HUDEP-2 (cell line): ENCODE results near the gene PRPF40B.
"Not testable (repeated sequence)": the region's sequence is repeated elsewhere in the genome, so short reads cannot be mapped to it uniquely, and the experiment has no call there.

Experiments
- DNase-seq, 76 experiments: peaks; one replicate each; lab custom pipeline; 2025; ENCODE audit not compliant: unreplicated experiment in 76 of 76; lab: John Stamatoyannopoulos, UW

PRPF40B gene

GRCh38 chr12:49623142-49623904 lies at the start of gene PRPF40B:
PRPF40B (plus strand) TSS chr12:49623561; CDS start chr12:49623591, 30 bp downstream.
- peak in 73 of 76 experiments; percentile 32 to 90 (median 77) for DNase-seq

- DNase-seq = peak in 5 of 76 experiments; percentile 7 to 28 (median 10)
These were observed 45.6 kb upstream of the PRPF40B start for GRCh38 chr12:49577589-49578315.

- no peak for DNase-seq
These were observed 44.8 kb upstream of the PRPF40B start for GRCh38 chr12:49578471-49579112.

GRCh38 chr12:49580572-49581535 lies 42.5 kb upstream of the PRPF40B start:
- peak in 51 of 76 experiments; percentile 2 to 59 (median 28) for DNase-seq

GRCh38 chr12:49582201-49582600 lies 41.2 kb upstream of the PRPF40B start:
- no peak for DNase-seq

GRCh38 chr12:49582850-49583249 lies 40.5 kb upstream of the PRPF40B start:
- DNase-seq = no peak

- no peak for DNase-seq
These were observed 39.8 kb upstream of the PRPF40B start for GRCh38 chr12:49583366-49584094.

GRCh38 chr12:49584591-49584990 lies 38.8 kb upstream of the PRPF40B start:
- no peak for DNase-seq

GRCh38 chr12:49585477-49586459 lies 37.6 kb upstream of the PRPF40B start:
- no peak for DNase-seq

GRCh38 chr12:49587174-49587908 lies 36.0 kb upstream of the PRPF40B start:
- no peak for DNase-seq

GRCh38 chr12:49588281-49588680 lies 35.1 kb upstream of the PRPF40B start:
- DNase-seq = no peak

- peak in 70 of 76 experiments; percentile 14 to 82 (median 53) for DNase-seq
These were observed 34.4 kb upstream of the PRPF40B start for GRCh38 chr12:49588721-49589516.

- DNase-seq = no peak
These were observed 24.8 kb upstream of the PRPF40B start for GRCh38 chr12:49598527-49598926.

- no peak for DNase-seq
These were observed 23.4 kb upstream of the PRPF40B start for GRCh38 chr12:49599961-49600360.

- DNase-seq = no peak
These were observed 19.6 kb upstream of the PRPF40B start for GRCh38 chr12:49603721-49604120.

GRCh38 chr12:49604856-49605255 lies 18.5 kb upstream of the PRPF40B start:
- DNase-seq = no peak

- not testable (repeated sequence) for DNase-seq
These were observed 17.8 kb upstream of the PRPF40B start, which contains the start of gene FAM186B for GRCh38 chr12:49605539-49605938. FAM186B (minus strand) TSS chr12:49605639; CDS start chr12:49605477, 162 bp downstream.
